Adrenal gland (tissue), 5 donors: ENCODE data around the gene PHF13.

Experiments used
- POLR2A ChIP-seq, 2 donors: fragments of 450-650 bp; IDR thresholded peaks; one replicate each; pipeline ENCODE4 v1.6.1; 2017; ENCODE audit warnings: antibody characterized with exemption in 2 of 2, mild to moderate bottlenecking in 2 of 2, moderate library complexity in 1 of 2
- TF ChIP-seq, protein P1 (sequence below), 6 experiments: fragments of 450-650 bp in 4 of 6; fragments of 200-600 bp in 2 of 6; sonication (generic) in 1 of 6; IDR thresholded peaks; 1 replicate in 5 of 6; 2 replicates in 1 of 6; pipeline versions ENCODE4 v1.5.1 to v1.8.0; 2016 to 2021; ENCODE audit warnings: antibody characterized with exemption in 6 of 6, mild to moderate bottlenecking in 2 of 6, moderate library complexity in 1 of 6
- donor health status: DM: no; HTN: no; CAD: no.

DNA sequence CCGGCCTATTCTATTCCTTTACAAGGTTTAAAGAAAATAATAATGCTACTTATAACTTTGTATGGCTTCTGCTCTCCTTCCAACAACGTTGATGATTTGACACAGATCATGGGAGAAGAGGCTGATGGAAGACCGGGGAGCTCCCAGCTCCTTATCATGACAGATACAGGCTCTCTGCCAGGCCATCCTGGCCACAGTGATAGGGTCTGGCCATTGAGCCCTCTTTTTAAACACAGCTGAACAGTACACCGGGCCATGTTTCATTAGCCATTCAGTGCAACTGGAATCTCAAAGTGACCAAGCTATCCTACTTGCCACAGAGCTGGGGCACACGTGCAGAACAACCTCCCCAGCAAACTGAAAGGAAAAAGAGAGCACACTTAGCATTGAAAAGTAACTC, 53.2 kb downstream of the PHF13 start:
- TF ChIP-seq, protein P1, sequence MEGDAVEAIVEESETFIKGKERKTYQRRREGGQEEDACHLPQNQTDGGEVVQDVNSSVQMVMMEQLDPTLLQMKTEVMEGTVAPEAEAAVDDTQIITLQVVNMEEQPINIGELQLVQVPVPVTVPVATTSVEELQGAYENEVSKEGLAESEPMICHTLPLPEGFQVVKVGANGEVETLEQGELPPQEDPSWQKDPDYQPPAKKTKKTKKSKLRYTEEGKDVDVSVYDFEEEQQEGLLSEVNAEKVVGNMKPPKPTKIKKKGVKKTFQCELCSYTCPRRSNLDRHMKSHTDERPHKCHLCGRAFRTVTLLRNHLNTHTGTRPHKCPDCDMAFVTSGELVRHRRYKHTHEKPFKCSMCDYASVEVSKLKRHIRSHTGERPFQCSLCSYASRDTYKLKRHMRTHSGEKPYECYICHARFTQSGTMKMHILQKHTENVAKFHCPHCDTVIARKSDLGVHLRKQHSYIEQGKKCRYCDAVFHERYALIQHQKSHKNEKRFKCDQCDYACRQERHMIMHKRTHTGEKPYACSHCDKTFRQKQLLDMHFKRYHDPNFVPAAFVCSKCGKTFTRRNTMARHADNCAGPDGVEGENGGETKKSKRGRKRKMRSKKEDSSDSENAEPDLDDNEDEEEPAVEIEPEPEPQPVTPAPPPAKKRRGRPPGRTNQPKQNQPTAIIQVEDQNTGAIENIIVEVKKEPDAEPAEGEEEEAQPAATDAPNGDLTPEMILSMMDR (IDR thresholded peaks at IDR 0.05), result no peak
- TF ChIP-seq POLR2A (IDR thresholded peaks at IDR 0.05), result no peak
